A673 (cell line): ENCODE results near the gene ANKRD9. TPM values are rescaled to one million over a fixed set of nuclear protein-coding genes. Genes with fewer than 3 reads are reported as not detected.

Experiments used
- BruUV-seq: library from RNA; stranded (reverse); fragments of 400-500 nt; replicated peaks from 2 replicates; lab custom pipeline; 2021; lab: Mats Ljungman, UMichigan
- CTCF ChIA-PET: fragments of 300-600 bp; sonication (Branson Sonifier 250); formaldehyde crosslinking; loops from one replicate; lab custom pipeline; 2022; ENCODE audit warnings: antibody characterized with exemption; lab: Charles Lee
- POLR2A ChIA-PET: fragments of 300-600 bp; sonication (Branson Sonifier 250); formaldehyde crosslinking; loops from one replicate; lab custom pipeline; 2022; ENCODE audit warnings: antibody characterized with exemption; ENCODE audit not compliant: low non-redundant PET; lab: Charles Lee
- DNase-seq: peaks from one replicate; pipeline ENCODE4 v3.0.0-alpha.2; 2015; ENCODE audit warnings: low spot score
- H3K27ac ChIP-seq: fragments of 200-600 bp; sonication (generic); 2 replicates; pipeline ENCODE4 v1.5.1; 2016; ENCODE audit warnings: mixed run types, low read depth, mild to moderate bottlenecking, mixed read lengths, antibody characterized with exemption, low read length; ENCODE audit not compliant: poor library complexity, severe bottlenecking
- H3K27me3 ChIP-seq: fragments of 200-600 bp; sonication (generic); replicated peaks from 2 replicates; pipeline ENCODE4 v1.6.1; 2017; ENCODE audit warnings: mixed run types, low read depth, mild to moderate bottlenecking, mixed read lengths, antibody characterized with exemption, low read length; ENCODE audit not compliant: insufficient read depth, poor library complexity
- H3K36me3 ChIP-seq: fragments of 200-600 bp; sonication (generic); 2 replicates; pipeline ENCODE4 v1.6.1; 2016; ENCODE audit warnings: mixed run types, mild to moderate bottlenecking, mixed read lengths, antibody characterized with exemption, low read length; ENCODE audit not compliant: insufficient read depth, poor library complexity, severe bottlenecking
- H3K4me1 ChIP-seq: fragments of 200-600 bp; sonication (generic); 2 replicates; pipeline ENCODE4 v1.6.1; 2017; ENCODE audit warnings: mixed run types, mild to moderate bottlenecking, mixed read lengths, antibody characterized with exemption, low read length; ENCODE audit not compliant: insufficient read depth, poor library complexity, severe bottlenecking
- H3K4me3 ChIP-seq: fragments of 200-600 bp; sonication (generic); 2 replicates; pipeline ENCODE4 v1.5.1; 2016; ENCODE audit warnings: low read depth, mixed run types, mild to moderate bottlenecking, mixed read lengths, low read length; ENCODE audit not compliant: poor library complexity, severe bottlenecking
- H3K9me3 ChIP-seq: fragments of 200-600 bp; sonication (generic); 2 replicates; pipeline ENCODE4 v1.6.1; 2016; ENCODE audit warnings: mixed run types, low read depth, mild to moderate bottlenecking, mixed read lengths, antibody characterized with exemption, low read length; ENCODE audit not compliant: poor library complexity, severe bottlenecking
- EZH2 ChIP-seq: fragments of 200-600 bp; sonication (generic); IDR thresholded peaks from 2 replicates; pipeline ENCODE4 v1.6.1; 2017; ENCODE audit warnings: borderline replicate concordance, low read depth, mild to moderate bottlenecking, mixed read lengths, antibody characterized with exemption, low read length; ENCODE audit not compliant: poor library complexity, severe bottlenecking
- intact Hi-C: fragments of 100-400 bp; cut with micrococcal nuclease; formaldehyde crosslinking; loops from one replicate; pipeline ENCODE4 v1.10.0; 2022; ENCODE audit not compliant: unreplicated experiment
- total RNA-seq: library from RNA; stranded (reverse); gene quantifications from 2 replicates; pipeline ENCODE4 v1.2.3, GENCODE V29; 2021
- TF ChIP-seq, protein P1 (sequence below): fragments of 300-800, 200-600 bp; sonication (generic); conservative IDR thresholded peaks from 2 replicates; pipeline ENCODE4 v1.5.1; 2017; ENCODE audit warnings: low read depth, mild to moderate bottlenecking, antibody characterized with exemption, low read length, moderate library complexity, mixed read lengths

The ANKRD9 gene
- total RNA-seq, 1 experiment from 2014 or later, result 28.0 TPM

- ChIA-PET POLR2A (no interaction called here), CTCF (interaction anchor here (1.8 kb wide), 1 partner anchor 15 kb away, joined by 15 read pairs; no protein-coding TSS in a partner anchor)
- no peaks in the 10 kb centered on the region for H3K27me3 ChIP-seq
- peak; percentile 98 for DNase-seq
- H3K4me3 ChIP-seq, result peak overlapping the region; percentile 23
- H3K4me1 ChIP-seq, result peaks cover 56% of the 10 kb centered on the region
- no peaks in the 10 kb centered on the region for H3K9me3 ChIP-seq
- no peak for TF ChIP-seq EZH2
- TF ChIP-seq, protein P1, sequence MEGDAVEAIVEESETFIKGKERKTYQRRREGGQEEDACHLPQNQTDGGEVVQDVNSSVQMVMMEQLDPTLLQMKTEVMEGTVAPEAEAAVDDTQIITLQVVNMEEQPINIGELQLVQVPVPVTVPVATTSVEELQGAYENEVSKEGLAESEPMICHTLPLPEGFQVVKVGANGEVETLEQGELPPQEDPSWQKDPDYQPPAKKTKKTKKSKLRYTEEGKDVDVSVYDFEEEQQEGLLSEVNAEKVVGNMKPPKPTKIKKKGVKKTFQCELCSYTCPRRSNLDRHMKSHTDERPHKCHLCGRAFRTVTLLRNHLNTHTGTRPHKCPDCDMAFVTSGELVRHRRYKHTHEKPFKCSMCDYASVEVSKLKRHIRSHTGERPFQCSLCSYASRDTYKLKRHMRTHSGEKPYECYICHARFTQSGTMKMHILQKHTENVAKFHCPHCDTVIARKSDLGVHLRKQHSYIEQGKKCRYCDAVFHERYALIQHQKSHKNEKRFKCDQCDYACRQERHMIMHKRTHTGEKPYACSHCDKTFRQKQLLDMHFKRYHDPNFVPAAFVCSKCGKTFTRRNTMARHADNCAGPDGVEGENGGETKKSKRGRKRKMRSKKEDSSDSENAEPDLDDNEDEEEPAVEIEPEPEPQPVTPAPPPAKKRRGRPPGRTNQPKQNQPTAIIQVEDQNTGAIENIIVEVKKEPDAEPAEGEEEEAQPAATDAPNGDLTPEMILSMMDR, result no peak
- BruUV-seq, result no TSS peak
- H3K27ac ChIP-seq, result peak overlapping the region; percentile 96
- H3K36me3 ChIP-seq, result no peaks in the 10 kb centered on the region
- intact Hi-C loops, result loop anchor here (5.0 kb wide), 1 partner anchor 53 kb away; the partner anchor contains the start of gene RCOR1
Observed at GRCh38 chr14:102539544-102540314, 30.2 kb upstream of the ANKRD9 start.

DNA sequence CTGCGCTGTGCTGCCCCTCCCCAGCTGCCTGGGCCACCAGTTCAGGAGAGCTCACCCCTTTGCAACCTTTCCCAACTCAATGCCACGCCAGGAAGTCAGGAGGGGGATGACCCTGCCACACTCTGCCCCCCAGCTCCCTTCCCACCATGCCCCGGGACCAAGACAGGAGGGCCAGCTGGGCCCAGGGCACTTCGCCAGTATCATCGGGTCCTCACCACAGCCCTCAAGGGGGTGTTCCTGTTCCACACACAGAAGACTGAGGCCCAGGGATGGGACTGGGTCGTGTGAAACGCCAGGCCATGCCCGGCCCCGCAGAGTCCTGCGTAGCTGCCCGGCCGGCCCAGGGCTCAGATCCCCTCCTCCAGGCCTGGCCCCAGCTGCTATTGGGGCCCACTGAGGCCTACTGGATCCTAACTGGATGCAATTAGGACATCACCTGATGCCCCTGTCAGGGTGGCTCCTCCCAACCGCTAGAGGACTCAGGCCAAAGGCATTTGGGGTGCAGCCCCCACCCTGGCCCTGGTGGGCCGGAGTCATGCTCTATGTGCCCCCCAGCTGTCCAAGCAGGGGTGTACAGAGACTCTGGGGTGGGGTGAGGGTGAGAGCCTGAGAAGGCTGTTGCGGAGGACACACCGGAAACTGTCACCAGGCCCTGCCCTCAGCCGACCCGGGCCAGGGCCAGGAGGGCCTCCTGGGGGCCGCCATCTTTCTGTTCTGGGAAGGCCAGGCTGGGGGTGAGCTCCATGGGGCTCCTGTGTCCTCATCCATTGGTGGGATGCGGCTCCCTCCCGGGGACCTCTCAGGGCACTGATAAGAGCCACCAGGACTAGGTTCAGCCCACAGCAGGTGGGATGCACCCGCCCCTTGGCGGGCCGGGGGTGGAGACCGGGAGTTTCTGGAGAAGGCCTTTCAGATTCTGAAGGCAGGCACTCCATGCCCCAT, 29.3 kb upstream of the ANKRD9 start:
- ChIA-PET POLR2A (interaction anchor here (0.5 kb wide), 2 partner anchors 16 to 66 kb away, joined by 4 to 6 read pairs; no protein-coding TSS in a partner anchor), CTCF (interaction anchor here (1.8 kb wide), 1 partner anchor 14 kb away, joined by 15 read pairs; no protein-coding TSS in a partner anchor)
- peaks cover 54% of the 10 kb centered on the region for H3K4me1 ChIP-seq
- TF ChIP-seq, protein P1, result no peak
- TF ChIP-seq EZH2, result no peak
- no peak overlapping the region for H3K4me3 ChIP-seq
- H3K36me3 ChIP-seq, result no peaks in the 10 kb centered on the region
- H3K9me3 ChIP-seq, result no peaks in the 10 kb centered on the region
- BruUV-seq, result no TSS peak
- H3K27ac ChIP-seq, result peak overlapping the region; percentile 96
- peak; percentile 54 for DNase-seq
- intact Hi-C loops, result no loop called here
- H3K27me3 ChIP-seq, result no peaks in the 10 kb centered on the region

DNA sequence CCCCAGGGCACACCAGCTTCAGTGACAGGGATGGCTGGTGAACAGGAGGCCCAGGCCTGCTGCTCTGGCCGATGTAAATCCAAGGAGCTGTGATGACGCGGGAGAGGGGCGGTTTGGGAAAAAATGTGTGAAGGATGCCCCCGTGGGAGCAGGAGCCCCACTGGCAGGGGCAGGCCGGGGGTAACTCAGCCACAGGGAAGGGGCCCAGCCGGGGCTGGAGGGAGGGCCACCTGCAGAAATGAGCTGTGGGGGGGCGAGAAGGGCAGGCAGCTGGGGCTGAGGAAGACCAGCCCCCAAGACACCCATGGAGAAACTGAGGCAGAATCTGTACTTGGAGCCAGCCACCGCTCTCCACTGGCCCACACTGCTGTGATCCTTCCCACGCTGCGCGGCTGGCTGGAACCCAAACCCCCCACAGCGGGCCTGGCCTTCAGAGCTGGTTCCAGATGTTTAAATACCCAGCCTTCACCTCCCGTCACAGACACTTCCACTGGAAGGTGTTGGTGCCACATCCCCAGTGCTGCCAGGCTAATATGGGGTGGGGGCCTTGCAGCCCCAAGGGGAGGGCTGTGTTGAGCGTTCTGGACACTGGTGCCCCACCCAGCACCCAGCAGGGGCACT, 28.5 kb upstream of the ANKRD9 start:
- H3K27ac ChIP-seq, result peak overlapping the region; percentile 96
- no peak overlapping the region for H3K4me3 ChIP-seq
- H3K36me3 ChIP-seq, result no peaks in the 10 kb centered on the region
- H3K27me3 ChIP-seq, result no peaks in the 10 kb centered on the region
- no peak for TF ChIP-seq EZH2
- TF ChIP-seq, protein P1, result no peak
- BruUV-seq, result no TSS peak
- ChIA-PET POLR2A (interaction anchor here (0.5 kb wide), 1 partner anchor 15 kb away, joined by 4 read pairs; no protein-coding TSS in a partner anchor), CTCF (no interaction called here)
- no peak for DNase-seq
- H3K4me1 ChIP-seq, result peaks cover 54% of the 10 kb centered on the region
- intact Hi-C loops, result no loop called here
- no peaks in the 10 kb centered on the region for H3K9me3 ChIP-seq
